Upper lobe of left lung (tissue), 4 donors: ENCODE results near the gene SYN1.

Experiments used
- CTCF ChIP-seq, 6 experiments: fragments of 450-650 bp in 4 of 6; fragments of 200-600 bp in 2 of 6; sonication (generic) in 2 of 6; IDR thresholded peaks; one replicate each; pipeline ENCODE4 v1.5.1; 2016 to 2019; ENCODE audit warnings: antibody characterized with exemption in 6 of 6
- EP300 ChIP-seq, 4 donors: sonication (generic); formaldehyde crosslinking; IDR thresholded peaks; one replicate each; pipeline ENCODE4 v1.5.1; 2017; ENCODE audit warnings: antibody characterized with exemption in 4 of 4, control low read depth in 2 of 4
- POLR2A ChIP-seq, 4 donors: fragments of 450-650 bp; IDR thresholded peaks; one replicate each; pipeline ENCODE4 v1.5.1; 2016 to 2017; ENCODE audit warnings: antibody characterized with exemption in 4 of 4, mild to moderate bottlenecking in 2 of 4
- POLR2AphosphoS5 ChIP-seq, 2 donors: sonication (generic); formaldehyde crosslinking; IDR thresholded peaks; one replicate each; pipeline ENCODE4 v1.5.1; 2017; ENCODE audit warnings: antibody characterized with exemption in 2 of 2

- TF ChIP-seq POLR2A (IDR thresholded peaks at IDR 0.05), result no peak
- no peak for TF ChIP-seq CTCF (IDR thresholded peaks at IDR 0.05)
- TF ChIP-seq EP300 (IDR thresholded peaks at IDR 0.05), result no peak
- no peak for TF ChIP-seq POLR2AphosphoS5 (IDR thresholded peaks at IDR 0.05)
Observed at GRCh38 chrX:47648376-47648775, 28.7 kb upstream of the SYN1 start.
